Measurements from ENCODE around the gene BCAR3. TPM values are rescaled to one million over a fixed set of nuclear protein-coding genes. Genes with fewer than 3 reads are reported as not detected.
"Not testable (repeated sequence)": the region's sequence is repeated elsewhere in the genome, so short reads cannot be mapped to it uniquely, and the experiment has no call there.

BCAR3 gene
- total RNA-seq, 1 donor from 2014 or later, result 41.0 TPM

DNA sequence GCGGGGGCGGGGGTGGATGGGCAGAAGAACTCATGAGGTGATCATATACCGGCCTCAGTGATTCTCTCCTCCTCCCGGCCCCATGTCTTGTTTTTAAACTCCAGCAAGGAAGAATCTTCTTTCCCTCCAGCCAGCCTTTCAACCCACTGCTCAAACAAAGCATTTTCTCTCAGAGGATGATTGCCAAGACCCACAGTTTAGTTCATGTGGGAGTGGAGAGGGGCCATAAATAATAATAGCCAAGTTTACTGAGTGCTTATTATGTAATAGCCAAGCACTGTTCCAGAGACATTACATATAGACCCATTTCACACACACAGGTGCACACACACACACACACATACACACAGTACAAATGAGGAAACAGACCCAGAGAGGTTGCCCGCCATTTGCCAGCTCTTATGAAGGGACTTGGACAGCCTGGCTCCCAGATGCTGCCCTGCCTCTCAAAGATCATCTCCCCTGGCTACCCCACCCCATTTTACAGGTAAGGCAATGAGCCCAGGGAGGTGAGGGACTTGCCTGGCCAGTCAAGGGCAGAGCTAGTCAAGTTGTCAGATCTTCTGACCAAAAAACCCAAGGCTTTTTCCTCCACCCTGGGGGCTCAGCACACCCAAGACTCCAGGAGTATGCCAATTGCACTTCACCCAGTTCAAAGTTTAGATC, 18.0 kb upstream of the BCAR3 start:
- no peak overlapping the region for H3K4me3 ChIP-seq
- TF ChIP-seq, protein P1, sequence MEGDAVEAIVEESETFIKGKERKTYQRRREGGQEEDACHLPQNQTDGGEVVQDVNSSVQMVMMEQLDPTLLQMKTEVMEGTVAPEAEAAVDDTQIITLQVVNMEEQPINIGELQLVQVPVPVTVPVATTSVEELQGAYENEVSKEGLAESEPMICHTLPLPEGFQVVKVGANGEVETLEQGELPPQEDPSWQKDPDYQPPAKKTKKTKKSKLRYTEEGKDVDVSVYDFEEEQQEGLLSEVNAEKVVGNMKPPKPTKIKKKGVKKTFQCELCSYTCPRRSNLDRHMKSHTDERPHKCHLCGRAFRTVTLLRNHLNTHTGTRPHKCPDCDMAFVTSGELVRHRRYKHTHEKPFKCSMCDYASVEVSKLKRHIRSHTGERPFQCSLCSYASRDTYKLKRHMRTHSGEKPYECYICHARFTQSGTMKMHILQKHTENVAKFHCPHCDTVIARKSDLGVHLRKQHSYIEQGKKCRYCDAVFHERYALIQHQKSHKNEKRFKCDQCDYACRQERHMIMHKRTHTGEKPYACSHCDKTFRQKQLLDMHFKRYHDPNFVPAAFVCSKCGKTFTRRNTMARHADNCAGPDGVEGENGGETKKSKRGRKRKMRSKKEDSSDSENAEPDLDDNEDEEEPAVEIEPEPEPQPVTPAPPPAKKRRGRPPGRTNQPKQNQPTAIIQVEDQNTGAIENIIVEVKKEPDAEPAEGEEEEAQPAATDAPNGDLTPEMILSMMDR (IDR thresholded peaks at IDR 0.05), result no peak
- intact Hi-C loops (cut with DNase I), result loop anchor here (10.0 kb wide), 1 partner anchor 515 kb away; the partner anchor contains the start of genes CCDC18 and TMED5

DNA sequence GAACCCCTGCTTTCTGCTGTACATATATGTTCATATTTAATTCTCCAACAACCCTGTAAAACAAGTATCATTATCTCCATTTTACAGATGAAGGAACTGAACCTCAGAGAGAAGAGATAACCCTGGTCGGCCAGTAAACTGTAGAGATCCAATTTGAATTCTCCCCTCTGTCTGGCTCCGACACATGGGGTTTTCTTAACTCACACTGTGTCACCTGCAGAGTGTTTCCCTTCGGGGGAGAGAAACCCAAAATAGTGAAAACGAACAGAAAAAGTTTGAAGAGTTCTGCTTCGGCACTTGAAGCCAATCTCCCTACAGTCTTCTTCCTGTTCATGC, 17.4 kb upstream of the BCAR3 start:
- Histone ChIP-seq H3K4me1 (peaks cover 0 to 17% of the 10 kb centered on the region in 2 donors), H3K27ac (no peak overlapping the region), H3K36me3 (no peaks in the 10 kb centered on the region), H3K27me3 (no peaks in the 10 kb centered on the region), H3K4me3 (no peak overlapping the region), H3K9me3 (no peaks in the 10 kb centered on the region)
- intact Hi-C loops (cut with DNase I), result loop anchor here (10.0 kb wide), 1 partner anchor 514 kb away; the partner anchor contains the start of genes CCDC18 and TMED5
- no peak for DNase-seq (ENCODE audit: low spot score in 2 of 2)
- TF ChIP-seq, protein P1 (IDR thresholded peaks at IDR 0.05), result no peak

More for the DNA sequence above, 18.0 kb upstream of the BCAR3 start:
- Histone ChIP-seq H3K36me3 (no peaks in the 10 kb centered on the region), H3K9me3 (no peaks in the 10 kb centered on the region), H3K4me1 (peaks cover 0 to 14% of the 10 kb centered on the region in 2 donors), H3K27me3 (no peaks in the 10 kb centered on the region), H3K27ac (no peak overlapping the region)
- peak in 1 of 2 donors; percentile 45 for DNase-seq (ENCODE audit: low spot score in 2 of 2)

DNA sequence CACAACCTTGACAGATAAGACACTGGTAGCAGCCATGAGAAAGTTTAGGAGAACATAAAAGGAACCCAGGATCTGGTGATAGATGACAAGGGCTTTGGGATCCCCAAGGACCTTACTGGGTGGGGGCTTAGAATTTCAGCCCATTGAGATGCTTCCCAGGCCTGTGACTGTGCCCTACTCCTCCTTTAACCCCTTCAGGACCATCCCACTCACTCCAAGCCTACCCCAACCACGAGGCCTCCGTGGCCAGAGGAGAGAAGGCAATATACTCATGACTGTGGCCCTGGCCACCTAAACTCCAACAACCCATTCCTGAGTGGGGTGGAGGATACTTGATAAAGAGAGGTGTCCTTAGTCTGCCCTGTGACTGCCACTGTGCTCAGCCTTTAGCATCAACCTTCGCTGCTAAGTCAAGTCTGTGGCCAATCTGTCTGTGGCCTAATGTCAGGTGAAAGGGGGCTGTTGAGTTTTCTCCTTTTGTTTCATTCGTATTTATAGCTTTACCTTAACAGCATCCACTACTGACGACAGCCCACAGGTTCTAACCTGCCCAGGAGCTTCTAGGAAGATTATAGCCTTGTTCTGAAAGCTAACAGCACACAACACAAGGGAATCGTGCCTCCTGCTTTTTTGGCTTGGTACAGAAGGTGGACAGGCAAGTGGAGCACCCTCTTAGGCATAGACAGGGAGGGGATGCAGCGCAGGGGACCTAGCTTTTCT, 16.9 kb upstream of the BCAR3 start:
- DNase-seq (ENCODE audit: low spot score in 2 of 2), result peak in 1 of 2 donors; percentile 53
- Histone ChIP-seq H3K9me3 (no peaks in the 10 kb centered on the region), H3K27me3 (no peaks in the 10 kb centered on the region), H3K4me3 (no peak overlapping the region), H3K4me1 (peaks cover 5 to 22% of the 10 kb centered on the region in 2 donors), H3K36me3 (no peaks in the 10 kb centered on the region), H3K27ac (no peak overlapping the region)
- intact Hi-C loops (cut with DNase I), result loop anchor here (10.0 kb wide), 1 partner anchor 514 kb away; the partner anchor contains the start of genes CCDC18 and TMED5
- TF ChIP-seq, protein P1 (IDR thresholded peaks at IDR 0.05), result no peak

DNA sequence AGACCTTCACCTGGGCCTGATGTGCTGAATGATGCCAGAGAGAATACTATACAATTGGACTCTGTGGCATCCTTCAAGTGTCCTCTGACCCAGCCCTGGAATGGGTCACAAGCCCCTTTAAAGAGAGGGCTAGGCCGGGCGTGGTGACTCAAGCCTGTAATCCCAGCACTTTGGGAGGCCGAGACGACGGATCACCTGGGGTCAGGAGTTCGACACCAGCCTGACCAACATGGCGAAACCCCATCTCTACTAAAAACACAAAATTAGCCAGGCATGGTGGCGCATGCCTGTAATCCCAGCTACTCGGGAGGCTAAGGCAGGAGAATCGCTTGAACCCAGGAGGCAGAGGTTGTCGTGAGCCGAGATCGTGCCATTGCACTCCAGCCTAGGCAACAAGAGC, 15.9 kb upstream of the BCAR3 start:
- H3K27ac ChIP-seq, H3K4me3 ChIP-seq, H3K9me3 ChIP-seq, H3K36me3 ChIP-seq, H3K27me3 ChIP-seq: not testable (repeated sequence)
- intact Hi-C loops (cut with DNase I), result loop anchor here (10.0 kb wide), 1 partner anchor 513 kb away; the partner anchor contains the start of genes CCDC18 and TMED5
- peaks cover 5 to 28% of the 10 kb centered on the region in 2 donors for H3K4me1 ChIP-seq
- peak in 1 of 2 donors; percentile 25 for DNase-seq (ENCODE audit: low spot score in 2 of 2)

DNA sequence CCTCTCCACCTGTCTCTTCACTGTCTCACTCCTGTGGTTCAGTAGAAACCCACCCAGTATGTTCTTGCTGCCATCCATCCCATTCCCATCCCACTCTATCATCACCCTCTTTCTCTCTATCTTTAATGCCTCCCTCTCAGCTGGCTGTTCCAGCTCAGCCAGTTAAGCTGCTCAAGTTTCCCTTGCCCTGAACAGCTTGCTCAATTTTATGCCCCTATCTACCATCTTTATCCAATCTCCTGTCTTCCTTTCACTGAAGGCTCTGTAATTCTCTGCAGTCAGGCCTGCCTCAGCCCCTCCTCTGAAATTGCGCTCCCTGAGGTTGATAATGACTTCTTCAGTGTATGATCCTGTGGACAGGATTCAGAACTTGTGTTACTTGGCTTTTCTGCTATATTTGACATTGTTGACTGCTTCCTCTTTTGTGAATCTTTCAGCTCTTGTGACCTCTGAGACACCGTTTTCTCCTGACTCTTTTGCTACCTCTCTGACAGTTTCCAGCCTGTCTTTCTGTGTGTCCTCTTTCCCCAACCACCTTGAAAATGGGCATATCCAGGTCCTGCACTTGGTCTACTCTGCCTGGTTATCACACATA, 13.9 kb upstream of the BCAR3 start:
- peak in 1 of 2 donors; percentile 33 for DNase-seq (ENCODE audit: low spot score in 2 of 2)
- H3K27me3 ChIP-seq, result no peaks in the 10 kb centered on the region
- peaks cover 5 to 29% of the 10 kb centered on the region in 2 donors for H3K4me1 ChIP-seq
- peak overlapping the region; percentile 74 to 89 for H3K27ac ChIP-seq
- no peak overlapping the region for H3K4me3 ChIP-seq
- intact Hi-C loops (cut with DNase I), result loop anchor here (10.0 kb wide), 1 partner anchor 511 kb away; the partner anchor contains the start of genes CCDC18 and TMED5
- H3K36me3 ChIP-seq, result no peaks in the 10 kb centered on the region
- TF ChIP-seq, protein P1 (IDR thresholded peaks at IDR 0.05), result no peak
- no peaks in the 10 kb centered on the region for H3K9me3 ChIP-seq
